Upper lobe of left lung (tissue), 6 donors: ENCODE measurements around the gene SRPK1. TPM values are rescaled to one million over a fixed set of nuclear protein-coding genes. Genes with fewer than 3 reads are reported as not detected.

ENCODE experiments used
- total RNA-seq, 6 donors: library from RNA; depleted of rRNA in 4 of 6; stranded (reverse); fragments of >200 nt in 4 of 6; gene quantifications; one replicate each; pipeline versions ENCODE4 v1.1.0 to v1.2.1, GENCODE V29; 2016 to 2021
- donor health status: DM: no; HTN: no; CAD: no; lungs with moderate emphysema.
- donor health status: DM: no; HTN: yes; CAD: no; lungs with severe emphysema.

Gene SRPK1
- total RNA-seq, 6 donors from 2014 or later = 24.5 to 68.5 (median 42.7) TPM

Other genes starting within 250 kb of the SRPK1 start
- 100 to 1,000 TPM; 112 to 203 (median 143) TPM for gene FKBP5, start 232.2 kb downstream of the SRPK1 start, total RNA-seq
- gene ARMC12, start 184.1 kb downstream of the SRPK1 start, total RNA-seq = 1 to 10 TPM in 1 of 6 donors, under 1 TPM in 4, not detected in 1; 0.46 to 6.3 (median 0.74) TPM
- not detected for gene CLPSL2, start 144.5 kb downstream of the SRPK1 start, total RNA-seq
- not detected for gene CLPSL1, start 140.1 kb downstream of the SRPK1 start, total RNA-seq
- 1 to 10 TPM in 2 of 6 donors, not detected in 4; 3.2 to 8.0 TPM for gene CLPS, start 123.8 kb downstream of the SRPK1 start, total RNA-seq
- gene LHFPL5, start 115.7 kb downstream of the SRPK1 start, total RNA-seq = not detected
- 1 to 10 TPM in 1 of 6 donors, under 1 TPM in 5; under 0.01 to 1.5 (median 0.80) TPM for gene SLC26A8, start 103.5 kb upstream of the SRPK1 start, total RNA-seq
- 10 to 100 TPM; 39.8 to 96.3 (median 70.8) TPM for gene MAPK14, start 106.7 kb upstream of the SRPK1 start, total RNA-seq
- 10 to 100 TPM; 56.7 to 90.1 (median 80.1) TPM for gene MAPK13, start 209.4 kb upstream of the SRPK1 start, total RNA-seq